PC-3 (cell line): ENCODE results near the gene CLMP. TPM values are rescaled to one million over a fixed set of nuclear protein-coding genes. Genes with fewer than 3 reads are reported as not detected.

Experiments
- ATAC-seq: fragments of 200-7000 bp; cut with Tn5 transposase; 2 replicates; pipeline ENCODE4 v1.9.1; 2020; ENCODE audit warnings: mild to moderate bottlenecking, moderate library complexity
- BruUV-seq: library from RNA; stranded (reverse); fragments of 400-500 nt; replicated peaks from 2 replicates; lab custom pipeline; 2021; lab: Mats Ljungman, UMichigan
- CTCF ChIA-PET: fragments of 300-600 bp; sonication (Branson Sonifier 250); formaldehyde crosslinking; loops from one replicate; lab custom pipeline; 2022; ENCODE audit warnings: antibody characterized with exemption; lab: Charles Lee
- POLR2A ChIA-PET: fragments of 300-600 bp; sonication (Branson Sonifier 250); formaldehyde crosslinking; loops from one replicate; lab custom pipeline; 2022; ENCODE audit warnings: antibody characterized with exemption; ENCODE audit not compliant: unreplicated experiment; lab: Charles Lee
- DNase-seq: peaks from one replicate; pipeline ENCODE4 v3.0.0-alpha.2; 2015
- H2AFZ ChIP-seq: fragments of 300-600 bp; sonication (generic); 2 replicates; pipeline ENCODE4 v1.6.0; 2016; ENCODE audit warnings: antibody characterized with exemption, low read length
- H3F3A ChIP-seq: fragments of 300-600 bp; sonication (generic); one replicate; pipeline ENCODE4 v1.6.0; 2017; ENCODE audit warnings: antibody characterized with exemption, low read length, control low read depth, mild to moderate bottlenecking; ENCODE audit not compliant: unreplicated experiment
- H3K27ac ChIP-seq: fragments of 300-600 bp; sonication (generic); 2 replicates; pipeline ENCODE4 v1.5.1; 2016; ENCODE audit warnings: mild to moderate bottlenecking, low read length
- H3K27me3 ChIP-seq: fragments of 300-600 bp; sonication (generic); 2 replicates; pipeline ENCODE4 v1.6.1; 2016; ENCODE audit warnings: low read length, mixed read lengths
- H3K36me3 ChIP-seq: fragments of 300-600 bp; sonication (generic); 2 replicates; pipeline ENCODE4 v1.6.1; 2016; ENCODE audit warnings: low read depth, mixed run types, low read length, mixed read lengths
- H3K4me1 ChIP-seq: fragments of 300-600 bp; sonication (generic); 2 replicates; pipeline ENCODE4 v1.5.1; 2016; ENCODE audit warnings: low read length; ENCODE audit not compliant: insufficient read depth
- H3K4me2 ChIP-seq: fragments of 300-600 bp; sonication (generic); 2 replicates; pipeline ENCODE4 v1.6.0; 2016; ENCODE audit warnings: low read length
- H3K4me3 ChIP-seq: fragments of 300-600 bp; sonication (generic); 2 replicates; pipeline ENCODE4 v1.5.1; 2016; ENCODE audit warnings: mild to moderate bottlenecking, low read length, mixed read lengths
- H3K79me2 ChIP-seq: fragments of 300-600 bp; sonication (generic); 2 replicates; pipeline ENCODE4 v1.6.1; 2017; ENCODE audit warnings: low read length, mixed read lengths
- H3K9ac ChIP-seq: fragments of 300-600 bp; sonication (generic); 2 replicates; pipeline ENCODE4 v1.6.0; 2016; ENCODE audit warnings: mild to moderate bottlenecking, low read length
- H3K9me2 ChIP-seq: fragments of 300-600 bp; sonication (generic); replicated peaks from 2 replicates; pipeline ENCODE4 v1.6.1; 2016; ENCODE audit warnings: mixed run types, low read length, mixed read lengths
- H3K9me3 ChIP-seq: fragments of 300-600 bp; sonication (generic); 2 replicates; pipeline ENCODE4 v1.6.1; 2016; ENCODE audit warnings: low read length, mixed read lengths
- H4K20me1 ChIP-seq: fragments of 300-600 bp; sonication (generic); 2 replicates; pipeline ENCODE4 v1.6.1; 2016; ENCODE audit warnings: low read length, mixed read lengths
- EZH2 ChIP-seq: fragments of 300-600 bp; sonication (generic); IDR thresholded peaks from one replicate; pipeline ENCODE4 v1.6.1; 2017; ENCODE audit warnings: antibody characterized with exemption, mild to moderate bottlenecking, low read length; ENCODE audit not compliant: unreplicated experiment
- EZH2phosphoT487 ChIP-seq: fragments of 300-600 bp; sonication (generic); IDR thresholded peaks from 2 replicates; pipeline ENCODE4 v1.6.1; 2018; ENCODE audit warnings: mild to moderate bottlenecking, antibody characterized with exemption, low read length, borderline replicate concordance
- intact Hi-C: fragments of 100-400 bp; cut with micrococcal nuclease; formaldehyde crosslinking; loops from 2 replicates; pipeline ENCODE4 v1.9.0; 2023
- total RNA-seq: library from RNA; depleted of rRNA; stranded (reverse); fragments of >200 nt; gene quantifications from 2 replicates; pipeline ENCODE4 v1.2.3, GENCODE V29; 2014
- TF ChIP-seq, protein P1 (sequence below): fragments of 300-600 bp; sonication (generic); conservative IDR thresholded peaks from 2 replicates; pipeline ENCODE4 v1.5.1; 2017; ENCODE audit warnings: antibody characterized with exemption, low read depth, mild to moderate bottlenecking, low read length

Gene CLMP
- total RNA-seq, 1 experiment from 2014 or later = 30.4 TPM

DNA sequence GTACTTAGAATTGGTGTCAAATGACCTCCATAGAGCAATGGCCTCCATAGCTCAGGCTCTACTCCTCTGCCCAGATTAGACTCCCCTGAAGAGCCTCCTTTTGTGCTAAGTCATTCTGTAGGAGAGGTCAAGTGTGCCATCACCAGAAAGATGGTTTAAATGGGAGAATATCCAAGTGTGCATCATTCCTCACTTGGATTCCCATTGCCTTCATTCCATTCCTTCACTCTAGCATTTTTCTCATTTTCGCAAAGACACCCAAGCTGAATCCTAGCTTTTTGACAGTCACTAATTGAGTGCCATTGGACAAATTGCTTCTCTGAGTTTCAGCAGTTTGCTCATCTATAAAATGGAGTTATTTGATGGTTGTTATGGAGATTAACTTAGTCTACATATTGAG is 16.9 kb downstream of the CLMP start:
- Histone ChIP-seq H3K36me3 (peaks cover 13% of the 10 kb centered on the region; the same call in 1 of the 2 replicates), H3K4me3 (no peak overlapping the region), H3K4me2 (no peak overlapping the region), H3K4me1 (peaks cover 51% of the 10 kb centered on the region), H4K20me1 (no peaks in the 10 kb centered on the region), H3K27ac (no peak overlapping the region), H2AFZ (no peak overlapping the region), H3K79me2 (peaks cover 15% of the 10 kb centered on the region; the same call in 1 of the 2 replicates), H3K9me3 (no peaks in the 10 kb centered on the region), H3F3A (peaks cover 16% of the 10 kb centered on the region), H3K9me2 (no peaks in the 10 kb centered on the region), H3K9ac (no peak overlapping the region), H3K27me3 (no peaks in the 10 kb centered on the region)
- intact Hi-C loops = no loop called here
- no peak for ATAC-seq
- no peak for TF ChIP-seq EZH2phosphoT487
- TF ChIP-seq, protein P1, sequence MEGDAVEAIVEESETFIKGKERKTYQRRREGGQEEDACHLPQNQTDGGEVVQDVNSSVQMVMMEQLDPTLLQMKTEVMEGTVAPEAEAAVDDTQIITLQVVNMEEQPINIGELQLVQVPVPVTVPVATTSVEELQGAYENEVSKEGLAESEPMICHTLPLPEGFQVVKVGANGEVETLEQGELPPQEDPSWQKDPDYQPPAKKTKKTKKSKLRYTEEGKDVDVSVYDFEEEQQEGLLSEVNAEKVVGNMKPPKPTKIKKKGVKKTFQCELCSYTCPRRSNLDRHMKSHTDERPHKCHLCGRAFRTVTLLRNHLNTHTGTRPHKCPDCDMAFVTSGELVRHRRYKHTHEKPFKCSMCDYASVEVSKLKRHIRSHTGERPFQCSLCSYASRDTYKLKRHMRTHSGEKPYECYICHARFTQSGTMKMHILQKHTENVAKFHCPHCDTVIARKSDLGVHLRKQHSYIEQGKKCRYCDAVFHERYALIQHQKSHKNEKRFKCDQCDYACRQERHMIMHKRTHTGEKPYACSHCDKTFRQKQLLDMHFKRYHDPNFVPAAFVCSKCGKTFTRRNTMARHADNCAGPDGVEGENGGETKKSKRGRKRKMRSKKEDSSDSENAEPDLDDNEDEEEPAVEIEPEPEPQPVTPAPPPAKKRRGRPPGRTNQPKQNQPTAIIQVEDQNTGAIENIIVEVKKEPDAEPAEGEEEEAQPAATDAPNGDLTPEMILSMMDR = no peak
- TF ChIP-seq EZH2 = no peak
- CTCF ChIA-PET = no interaction called here
- POLR2A ChIA-PET = no interaction called here
- DNase-seq = no peak
- BruUV-seq = no TSS peak

GRCh38 chr11:123176785-123177184 is 18.3 kb downstream of the CLMP start:
- intact Hi-C loops = no loop called here
- no peaks in the 10 kb centered on the region for H3K9me2 ChIP-seq
- BruUV-seq = no TSS peak
- TF ChIP-seq EZH2phosphoT487 (no peak), EZH2 (no peak)
- peaks cover 64% of the 10 kb centered on the region for H3K4me1 ChIP-seq
- no peaks in the 10 kb centered on the region for H3K27me3 ChIP-seq
- CTCF ChIA-PET = no interaction called here
- no peaks in the 10 kb centered on the region for H3K9me3 ChIP-seq
- H3F3A ChIP-seq = peaks cover 20% of the 10 kb centered on the region
- H3K4me2 ChIP-seq = no peak overlapping the region
- H3K9ac ChIP-seq = no peak overlapping the region
- no peak overlapping the region for H3K4me3 ChIP-seq
- POLR2A ChIA-PET = no interaction called here
- H3K36me3 ChIP-seq = peaks cover 13% of the 10 kb centered on the region; the same call in 1 of the 2 replicates
- H3K27ac ChIP-seq = no peak overlapping the region
- DNase-seq (no peak), ATAC-seq (no peak)
- peaks cover 10% of the 10 kb centered on the region; the same call in 1 of the 2 replicates for H3K79me2 ChIP-seq
- H4K20me1 ChIP-seq = no peaks in the 10 kb centered on the region
- no peak overlapping the region for H2AFZ ChIP-seq

DNA sequence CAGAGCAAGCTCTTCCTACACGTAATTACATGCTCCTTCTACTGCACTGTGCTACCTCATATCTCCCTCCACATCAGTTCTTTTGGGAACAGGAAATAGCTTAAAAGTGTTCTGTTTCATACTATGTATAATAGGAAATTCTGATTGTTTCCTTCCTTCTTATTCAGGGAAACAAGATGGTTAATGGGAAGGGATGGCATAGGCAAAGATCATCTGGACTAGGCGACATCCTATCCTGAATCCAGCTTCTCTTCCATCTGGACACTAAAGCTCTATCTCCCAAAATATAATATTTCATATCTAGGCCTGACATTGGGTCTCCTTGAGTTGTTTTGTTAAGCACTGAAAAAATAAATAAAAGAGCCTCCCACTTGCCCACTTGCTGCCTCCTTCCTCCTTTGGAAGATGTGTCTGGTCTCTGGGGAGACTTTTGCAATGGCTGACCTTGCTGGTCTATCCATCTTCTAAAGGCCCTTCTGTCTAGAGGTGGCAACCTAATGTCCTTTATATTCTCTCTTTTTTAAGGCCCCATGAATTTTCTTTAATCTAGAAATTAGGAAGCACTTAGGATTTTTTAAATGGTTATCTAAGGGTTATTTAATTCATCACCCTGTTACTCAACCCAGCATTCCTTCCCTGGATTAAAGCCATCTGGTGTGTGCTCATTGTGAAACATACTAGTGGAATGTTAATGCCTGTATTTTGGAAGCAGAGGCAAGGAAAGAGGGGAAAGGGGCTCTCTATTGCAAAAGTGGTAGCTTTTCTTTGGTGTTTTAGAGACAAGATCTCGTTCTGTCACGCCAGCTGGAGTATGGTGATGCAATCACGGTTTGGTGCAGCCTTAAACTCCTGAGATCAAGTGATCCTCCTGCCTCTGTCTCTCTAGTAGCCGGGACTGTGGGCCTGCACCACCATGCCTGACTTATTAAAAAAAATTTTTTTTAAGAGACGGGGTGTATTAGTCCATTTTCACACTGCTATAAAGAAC is 20.6 kb downstream of the CLMP start:
- Histone ChIP-seq H4K20me1 (no peaks in the 10 kb centered on the region), H3K9me3 (no peaks in the 10 kb centered on the region), H3F3A (peaks cover 20% of the 10 kb centered on the region), H3K9me2 (no peaks in the 10 kb centered on the region), H3K4me1 (peaks cover 49% of the 10 kb centered on the region), H3K4me2 (peak overlapping the region; percentile 7), H3K27ac (peak overlapping the region; percentile 81), H3K36me3 (0 out of 2 replicates have a peak, but pooled peaks cover 10% of the 10 kb centered on the region), H3K4me3 (no peak overlapping the region), H3K27me3 (no peaks in the 10 kb centered on the region), H3K9ac (peak overlapping the region; percentile 26), H3K79me2 (peaks cover 5% of the 10 kb centered on the region; the same call in 1 of the 2 replicates), H2AFZ (no peak overlapping the region)
- ATAC-seq (peak; percentile 50), DNase-seq (peak; percentile 97)
- POLR2A ChIA-PET = interaction anchor here (0.6 to 0.7 kb wide), 2 partner anchors 8 to 85 kb away, joined by 3 to 6 read pairs; no protein-coding TSS in a partner anchor
- BruUV-seq = no TSS peak
- CTCF ChIA-PET = interaction anchor here (0.9 kb wide), 1 partner anchor 73 kb away, joined by 3 read pairs; no protein-coding TSS in a partner anchor
- TF ChIP-seq, protein P1 = no peak
- no peak for TF ChIP-seq EZH2phosphoT487
- intact Hi-C loops = loop anchor here (5.0 kb wide), 1 partner anchor 73 kb away; no protein-coding TSS in a partner anchor
